Measurements from ENCODE around the gene ZNF423.
"Not testable (repeated sequence)": the region's sequence is repeated elsewhere in the genome, so short reads cannot be mapped to it uniquely, and the experiment has no call there.

Gene ZNF423

DNA sequence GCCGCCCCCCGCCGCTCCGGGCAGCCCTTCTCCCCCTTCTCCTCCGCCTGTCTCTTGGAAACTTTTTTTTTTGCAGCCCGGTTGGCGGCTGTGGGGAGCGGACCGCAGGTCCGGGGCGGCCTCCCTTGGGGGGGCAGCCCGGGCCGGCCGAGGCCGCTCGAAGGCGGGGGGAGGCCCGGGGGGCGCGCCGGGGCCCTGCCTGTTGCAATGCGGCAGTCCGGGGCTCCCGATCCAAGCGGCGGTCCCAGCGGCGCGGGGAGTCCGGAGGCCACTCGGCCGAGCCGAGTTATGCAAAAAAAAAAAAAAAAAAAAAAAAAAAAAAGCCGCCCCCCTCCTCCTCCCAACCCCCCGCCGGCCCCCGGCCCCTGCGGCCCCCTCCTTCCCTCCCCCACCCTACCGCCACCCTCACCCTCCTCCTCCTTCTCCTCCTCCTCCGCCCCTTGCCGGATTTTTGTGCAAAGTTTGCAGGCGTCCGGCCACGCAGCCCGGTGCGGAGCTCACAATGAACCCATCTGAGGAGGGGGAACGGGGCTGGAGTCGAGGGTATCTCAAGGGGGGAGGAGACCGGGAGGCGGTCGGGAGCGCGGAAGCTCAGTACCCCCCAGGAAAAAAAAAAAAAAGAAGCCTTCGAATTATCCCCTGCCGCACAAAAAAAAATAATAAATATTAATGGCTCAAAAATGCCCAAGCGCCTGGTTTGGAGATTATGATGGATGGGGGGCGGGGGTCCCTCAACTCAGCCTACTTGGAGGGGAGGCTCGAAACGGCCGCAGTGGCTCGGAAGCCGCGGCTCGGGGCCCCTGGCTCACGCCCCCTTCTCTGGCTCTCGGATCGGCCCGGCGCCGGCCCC, at the start of gene ZNF423:
Gene ZNF423, minus strand, starts transcription at position 291 of the 850 bp plus-strand sequence. CDS start 338 bp downstream, outside the sequence.
- no peak for DNase-seq (ENCODE audit: low spot score)

DNA sequence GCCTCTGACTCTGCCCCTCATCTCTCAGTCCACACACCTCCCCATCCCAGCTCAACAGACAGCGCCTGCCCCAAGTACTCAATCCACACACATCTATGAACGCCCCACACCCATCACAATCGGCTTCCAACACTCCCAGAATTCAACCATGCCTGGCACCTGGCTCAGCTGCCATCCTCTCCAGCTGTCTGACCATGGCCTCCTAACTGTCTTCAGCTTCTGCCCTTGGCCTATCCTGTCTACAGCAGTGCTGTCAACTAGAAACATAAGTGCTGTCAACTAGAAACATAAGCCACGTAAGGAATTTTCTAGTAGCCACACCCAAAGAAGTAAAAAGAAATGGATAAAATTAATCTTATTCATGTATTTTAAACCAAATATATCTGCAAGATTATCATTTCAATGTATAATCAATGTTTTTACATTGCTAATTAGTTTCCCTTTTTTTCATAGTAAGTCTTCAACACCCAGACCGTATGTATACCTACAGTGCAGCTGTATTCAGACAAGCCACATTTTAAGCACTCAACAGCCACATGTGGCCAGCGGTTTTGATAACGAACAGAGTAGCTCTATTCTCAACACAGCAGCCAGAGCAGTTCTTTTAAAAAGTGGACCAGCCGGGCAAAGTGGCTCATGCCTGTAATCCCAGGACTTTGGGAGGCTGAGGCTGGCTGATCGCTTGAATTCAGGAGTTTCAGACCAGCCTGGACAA, 48.6 kb upstream of the ZNF423 start:
- no peak for DNase-seq (ENCODE audit: low spot score)

DNA sequence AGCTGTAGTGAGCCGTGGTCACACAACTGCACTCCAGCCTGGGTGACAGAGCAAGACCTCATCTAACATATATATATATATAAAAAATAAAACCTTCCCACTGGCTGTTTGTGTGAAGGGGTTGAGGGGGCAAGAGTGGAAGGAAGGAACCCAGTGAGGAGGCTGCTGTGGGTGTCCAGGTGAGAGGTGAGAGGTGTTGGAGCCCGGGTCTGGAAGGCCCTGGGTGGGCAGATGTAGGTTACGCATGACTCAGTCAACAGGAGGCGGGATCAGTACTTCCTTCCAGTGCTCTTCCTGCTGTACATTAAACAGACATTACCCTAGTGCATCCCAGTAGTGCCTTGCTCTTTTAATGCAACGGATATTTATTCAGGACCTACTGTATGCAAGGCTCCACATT, 47.0 kb upstream of the ZNF423 start:
- no peak for DNase-seq (ENCODE audit: low spot score)

DNA sequence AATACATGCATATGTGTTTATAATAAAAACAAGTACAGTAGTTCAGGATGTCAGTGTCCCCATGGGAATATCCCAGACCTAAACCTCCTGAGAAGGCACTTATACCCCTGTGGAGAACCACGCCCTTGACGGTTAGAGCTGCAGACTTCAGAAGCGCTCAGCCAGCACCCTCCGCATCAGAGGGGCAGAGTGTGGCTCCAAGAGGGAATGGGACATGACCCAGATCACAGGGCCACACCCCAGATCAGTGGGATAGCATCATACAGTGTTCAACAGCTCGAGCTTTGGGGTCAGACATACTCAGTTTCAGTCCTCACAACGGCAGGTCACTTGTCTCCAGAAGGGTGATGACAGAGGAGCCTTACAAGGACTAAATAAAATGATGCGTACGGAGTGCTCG, 45.8 kb upstream of the ZNF423 start:
- no peak for DNase-seq (ENCODE audit: low spot score)

DNA sequence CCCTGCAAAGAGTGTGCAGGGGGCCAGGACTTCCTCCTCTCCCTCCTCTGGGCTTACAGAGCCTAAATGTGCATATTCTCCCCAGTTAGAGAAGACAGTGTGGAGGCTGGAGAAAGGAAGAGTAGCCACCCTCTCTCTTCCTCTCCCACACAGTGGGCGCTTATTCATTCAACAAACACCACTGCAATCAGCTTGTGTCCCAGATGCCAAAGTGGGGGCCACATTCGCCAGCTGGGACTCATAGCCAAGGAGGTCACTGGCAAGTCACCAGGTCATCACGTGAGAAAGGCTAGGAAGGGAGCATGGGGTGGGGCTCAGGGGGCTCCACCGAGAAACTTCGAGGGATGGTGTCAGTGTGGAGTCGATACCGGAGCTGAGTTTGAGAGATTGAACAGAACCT, 45.0 kb upstream of the ZNF423 start:
- DNase-seq (ENCODE audit: low spot score): no peak

DNA sequence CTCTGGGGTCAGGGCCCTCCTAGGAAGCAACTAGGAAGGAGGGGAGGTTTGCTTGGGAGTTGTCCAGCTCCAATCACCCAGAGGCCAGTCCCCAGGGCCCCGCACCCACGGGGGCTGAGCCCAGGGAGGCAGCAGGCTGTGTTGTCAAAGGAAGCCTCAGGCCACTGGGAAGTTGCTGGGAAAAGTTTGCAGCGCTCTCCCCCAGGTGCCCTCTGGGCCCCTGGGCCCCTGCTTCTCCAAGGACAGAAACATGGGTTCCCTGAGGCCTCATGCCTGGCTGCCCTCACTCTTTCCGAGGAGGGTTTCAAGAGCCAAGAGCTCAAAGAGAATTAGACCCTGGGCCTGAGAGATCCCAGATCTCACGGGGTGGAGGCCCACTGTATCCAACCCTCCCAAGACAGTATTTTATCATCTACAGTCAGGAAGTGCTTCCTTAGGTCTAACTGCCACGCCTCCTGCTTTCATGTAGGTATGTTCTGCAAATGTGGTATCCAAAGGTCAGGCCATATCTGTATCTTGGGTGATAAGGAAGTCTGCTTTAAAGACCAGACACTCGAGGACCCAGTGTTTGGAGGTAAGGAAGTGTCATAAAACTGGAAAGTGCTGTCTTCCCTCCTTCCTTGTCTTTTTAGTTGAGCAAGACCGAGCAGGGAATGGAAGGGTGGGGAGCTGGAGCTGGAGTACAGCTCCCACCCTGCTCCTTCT, 44.2 kb upstream of the ZNF423 start:
- DNase-seq (ENCODE audit: low spot score): no peak

DNA sequence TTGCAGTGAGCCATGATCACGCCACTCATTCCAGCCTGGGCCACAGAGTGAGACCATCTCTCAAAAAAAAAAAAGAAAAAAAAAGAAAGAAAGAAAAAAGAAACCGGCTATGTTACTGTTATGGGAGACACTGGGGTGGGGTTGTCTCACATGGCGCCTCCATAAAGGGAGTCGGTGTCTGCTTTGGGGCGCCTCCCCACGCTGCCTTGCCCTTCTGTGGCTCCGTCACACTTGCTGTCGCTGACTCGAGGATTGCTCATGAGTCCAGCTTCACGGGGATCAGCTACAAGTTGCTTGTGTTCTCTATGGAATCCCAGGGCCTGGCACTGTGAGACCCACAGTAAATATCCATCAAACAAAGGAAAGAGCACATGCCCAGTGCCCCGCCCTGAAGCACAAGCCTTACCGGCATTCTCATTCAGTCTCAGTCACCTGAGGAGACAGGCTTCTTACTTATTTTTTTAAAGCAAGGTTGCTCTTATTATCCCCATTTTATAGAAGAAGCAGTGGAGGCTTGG, 40.6 kb upstream of the ZNF423 start:
- DNase-seq (ENCODE audit: low spot score): no peak

DNA sequence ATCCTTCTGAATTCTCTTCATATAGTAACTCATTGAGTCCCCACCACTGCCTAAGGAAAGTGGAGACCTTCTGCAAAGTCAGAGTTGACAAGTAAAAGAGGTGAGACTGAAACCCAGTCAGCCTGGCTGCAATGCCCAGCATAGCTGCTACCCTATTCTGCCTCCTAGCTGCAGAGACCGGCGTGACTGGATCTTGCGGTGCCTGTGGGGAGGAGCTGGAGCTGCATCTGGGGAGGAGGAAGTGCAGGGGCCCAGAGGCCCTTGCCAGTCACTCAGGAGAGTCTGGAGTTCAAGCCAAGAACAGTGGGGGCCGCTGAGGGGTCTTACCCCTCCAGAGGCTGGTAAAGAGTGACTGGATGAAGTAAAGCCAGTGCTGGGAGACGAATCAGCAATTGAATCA, 35.0 kb upstream of the ZNF423 start:
- peak; percentile 40 for DNase-seq (ENCODE audit: low spot score)

DNA sequence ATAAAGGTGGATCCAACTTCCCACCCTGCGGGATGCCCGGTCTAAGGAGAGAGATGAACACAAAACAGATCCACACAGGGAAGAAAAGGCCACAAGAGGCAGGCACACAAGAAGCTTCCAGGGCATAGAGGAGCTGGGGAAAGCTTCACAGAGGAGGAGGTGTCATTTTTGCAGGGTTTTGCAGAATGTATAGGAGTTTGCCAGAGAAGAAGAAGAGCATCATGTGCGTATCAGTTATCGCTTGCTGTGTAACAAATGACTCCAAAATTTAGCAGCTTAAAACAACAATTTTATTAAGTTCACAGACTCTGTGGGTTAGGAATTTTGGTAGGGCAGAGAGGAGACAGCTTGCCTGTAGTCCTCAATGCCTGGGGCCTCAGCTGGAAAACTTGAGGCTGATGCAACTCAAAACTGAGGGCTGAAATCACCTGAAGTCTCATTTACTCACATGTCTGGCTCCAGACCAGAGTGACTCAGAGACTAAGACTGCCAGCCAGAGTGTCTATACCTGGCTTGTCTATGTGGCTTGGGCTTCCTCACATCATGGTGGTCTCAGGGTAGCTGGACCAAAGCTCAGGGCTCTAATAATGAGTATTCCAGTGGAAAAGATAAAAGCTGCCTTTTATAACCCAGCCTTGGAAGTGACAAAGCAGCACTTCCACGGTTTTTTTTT, 33.9 kb upstream of the ZNF423 start:
- no peak for DNase-seq (ENCODE audit: low spot score)

DNA sequence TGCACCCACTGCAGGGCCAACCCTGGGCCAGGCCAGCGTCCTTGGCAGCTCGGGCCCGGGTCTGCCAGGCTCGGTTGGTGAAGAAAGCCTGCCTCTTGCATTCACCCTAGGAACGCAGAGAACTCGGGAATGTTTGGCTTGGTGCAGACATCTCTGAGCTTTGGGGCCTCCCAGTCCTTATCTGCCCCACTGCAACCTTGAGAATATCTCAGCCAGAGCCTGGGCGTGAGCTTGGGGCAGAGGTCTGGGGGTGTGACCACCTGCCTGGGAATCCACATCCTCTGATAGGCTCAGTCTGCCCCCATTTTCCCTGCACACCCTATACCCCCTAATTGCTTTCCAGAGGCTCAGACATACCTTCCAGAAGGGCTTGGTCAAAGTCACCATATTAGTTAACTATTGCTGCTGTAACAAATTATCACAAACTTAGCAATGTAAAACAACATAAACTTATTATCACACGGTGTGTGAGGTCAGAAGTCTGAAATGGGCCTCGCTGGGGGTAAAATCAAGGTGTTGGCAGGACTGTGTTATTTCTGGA, 30.7 kb upstream of the ZNF423 start:
- no peak for DNase-seq (ENCODE audit: low spot score)

DNA sequence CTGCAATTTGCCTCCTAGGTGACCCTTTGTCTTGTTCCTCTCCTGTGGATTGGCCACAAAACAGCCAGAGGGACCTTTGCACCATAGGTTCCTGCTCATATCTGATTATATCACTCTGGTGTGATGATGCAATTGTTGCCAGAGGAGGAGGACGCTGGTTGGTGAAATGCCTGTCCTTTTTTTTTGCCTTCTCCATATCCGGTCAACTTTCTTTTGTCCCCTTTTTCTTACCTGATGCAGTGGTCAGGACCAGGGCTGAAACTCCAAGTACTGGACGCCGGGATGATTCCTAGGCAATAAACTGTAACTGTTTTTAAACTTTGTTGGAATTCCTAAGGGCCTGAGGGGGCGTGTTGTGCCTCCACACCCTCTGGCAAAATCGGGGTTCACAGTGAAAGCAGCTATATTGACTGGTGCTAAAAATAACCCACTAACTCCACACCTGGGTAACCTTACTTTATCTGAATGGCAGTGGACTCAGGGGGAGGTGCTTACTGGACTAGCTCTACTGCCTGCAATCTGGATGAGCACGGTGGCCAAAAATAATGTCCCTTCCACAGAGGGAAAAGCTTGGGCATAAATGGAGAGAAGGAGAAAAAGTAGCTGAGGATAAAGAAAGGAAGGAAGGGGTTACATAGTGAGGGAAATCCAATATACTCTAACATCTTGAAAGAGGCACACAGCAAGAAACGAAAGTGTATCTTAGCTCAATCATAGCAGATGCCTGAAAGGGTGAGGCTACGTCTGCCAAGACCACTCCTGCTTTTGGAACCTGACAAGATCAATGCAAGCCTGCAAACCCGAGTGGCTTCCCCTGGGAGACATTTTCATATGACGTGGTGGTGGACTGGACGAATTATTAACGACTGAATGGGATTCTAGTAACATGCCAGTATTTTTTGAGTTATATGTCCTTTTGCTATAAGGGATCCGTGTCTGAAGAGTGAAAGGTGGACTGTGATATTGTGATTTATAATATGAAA, 28.4 kb upstream of the ZNF423 start:
- DNase-seq (ENCODE audit: low spot score): no peak

DNA sequence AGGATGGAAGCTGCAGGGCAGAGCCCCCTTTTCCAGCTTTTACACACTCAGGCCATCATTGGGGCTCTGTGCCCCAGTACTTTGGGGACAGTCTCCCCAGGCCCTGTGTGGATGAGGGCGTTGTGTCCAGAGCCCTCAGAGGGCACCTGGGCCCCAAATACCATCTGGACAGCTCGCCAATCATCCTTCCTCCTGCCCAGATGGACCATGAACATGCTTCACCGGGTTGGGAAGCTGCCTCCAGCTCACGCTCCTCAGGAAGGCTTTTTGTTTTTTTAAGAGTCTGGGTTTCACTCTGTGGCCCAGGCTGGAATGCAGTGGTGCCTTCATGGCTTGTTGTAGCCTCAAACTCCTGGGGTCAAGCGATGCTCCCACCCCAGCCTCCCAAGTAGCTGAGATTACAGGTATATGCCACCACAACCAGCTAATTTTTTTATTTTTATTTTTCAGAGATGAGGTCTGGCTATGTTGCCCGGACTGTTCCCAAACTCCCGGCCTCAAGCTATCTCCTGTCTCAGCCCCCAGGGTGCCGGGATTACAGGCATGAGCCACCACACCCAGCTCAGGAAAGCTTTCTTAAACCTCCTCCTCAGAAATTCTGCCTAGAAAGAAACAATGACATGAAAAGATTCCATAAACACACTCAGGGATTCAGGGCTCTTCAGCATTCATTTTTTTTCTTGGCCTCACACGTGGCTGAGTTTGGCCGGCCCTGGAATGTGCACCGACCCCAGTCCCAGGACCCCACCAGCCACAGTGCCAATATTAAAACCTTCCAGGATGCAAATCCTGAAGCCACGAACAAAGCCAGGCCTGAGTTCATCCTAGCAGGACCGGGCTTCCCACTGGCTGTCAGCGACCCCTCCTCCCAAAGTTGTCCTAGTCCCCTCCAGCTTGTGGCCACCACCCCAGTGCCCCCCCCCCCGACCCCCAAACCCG, 27.4 kb upstream of the ZNF423 start:
- DNase-seq (ENCODE audit: low spot score): no peak

DNA sequence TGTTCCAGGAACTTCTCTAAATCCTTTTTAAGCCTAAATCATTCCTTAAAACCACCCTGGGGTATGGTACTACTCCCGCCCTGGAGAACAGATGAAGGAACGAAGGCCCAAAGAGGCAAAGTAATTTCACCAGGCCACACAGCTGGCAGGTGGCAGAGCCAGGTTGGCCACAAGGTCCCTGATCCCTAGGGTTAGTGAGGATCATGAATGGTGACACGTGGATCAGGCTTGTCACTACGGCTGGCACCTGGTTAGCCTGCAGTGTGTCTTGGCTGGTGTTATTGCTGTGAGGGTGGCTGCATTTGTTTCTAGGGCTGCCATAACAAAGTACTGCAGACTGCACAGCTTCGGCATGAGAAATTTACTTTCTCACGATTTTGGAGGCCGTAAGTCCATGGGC, 26.0 kb upstream of the ZNF423 start:
- DNase-seq (ENCODE audit: low spot score): no peak

DNA sequence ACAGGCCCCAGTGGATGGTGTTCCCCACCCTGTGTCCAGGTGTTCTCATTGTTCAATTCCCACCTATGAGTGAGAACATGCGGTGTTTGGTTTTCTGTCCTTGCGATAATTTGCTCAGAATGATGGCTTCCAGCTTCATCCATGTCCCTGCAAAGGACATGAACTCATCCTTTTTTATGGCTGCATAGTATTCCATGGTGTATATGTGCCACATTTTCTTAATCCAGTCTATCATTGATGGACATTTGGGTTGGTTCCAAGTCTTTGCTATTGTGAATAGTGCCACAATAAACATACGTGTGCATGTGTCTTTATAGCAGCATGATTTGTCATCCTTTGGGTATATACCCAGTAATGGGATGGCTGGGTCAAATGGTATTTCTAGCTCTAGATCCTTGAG, 22.6 kb upstream of the ZNF423 start:
- not testable (repeated sequence) for DNase-seq (ENCODE audit: low spot score)

DNA sequence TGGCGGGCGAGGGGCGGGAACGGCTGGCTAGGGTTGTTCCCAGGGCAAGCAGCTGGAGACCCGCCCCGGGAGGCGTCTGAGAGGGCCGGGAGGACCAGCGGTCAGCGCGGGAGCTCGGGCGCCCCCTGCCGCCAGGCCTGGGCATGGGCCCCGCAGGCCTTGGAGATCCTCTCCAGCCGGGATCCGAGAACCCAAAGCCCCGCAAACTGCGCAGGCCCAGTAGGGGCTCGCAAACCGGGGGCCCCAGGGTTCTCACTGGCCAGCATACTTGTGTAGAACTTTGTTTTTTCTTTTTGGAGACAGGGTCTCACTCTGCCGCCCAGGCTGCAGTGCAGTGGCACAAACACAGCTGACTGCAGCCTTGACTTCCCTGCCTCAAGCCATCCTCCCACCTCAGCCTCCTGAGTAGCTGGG, 20.8 kb upstream of the ZNF423 start:
- peak; percentile 27 for DNase-seq (ENCODE audit: low spot score)

DNA sequence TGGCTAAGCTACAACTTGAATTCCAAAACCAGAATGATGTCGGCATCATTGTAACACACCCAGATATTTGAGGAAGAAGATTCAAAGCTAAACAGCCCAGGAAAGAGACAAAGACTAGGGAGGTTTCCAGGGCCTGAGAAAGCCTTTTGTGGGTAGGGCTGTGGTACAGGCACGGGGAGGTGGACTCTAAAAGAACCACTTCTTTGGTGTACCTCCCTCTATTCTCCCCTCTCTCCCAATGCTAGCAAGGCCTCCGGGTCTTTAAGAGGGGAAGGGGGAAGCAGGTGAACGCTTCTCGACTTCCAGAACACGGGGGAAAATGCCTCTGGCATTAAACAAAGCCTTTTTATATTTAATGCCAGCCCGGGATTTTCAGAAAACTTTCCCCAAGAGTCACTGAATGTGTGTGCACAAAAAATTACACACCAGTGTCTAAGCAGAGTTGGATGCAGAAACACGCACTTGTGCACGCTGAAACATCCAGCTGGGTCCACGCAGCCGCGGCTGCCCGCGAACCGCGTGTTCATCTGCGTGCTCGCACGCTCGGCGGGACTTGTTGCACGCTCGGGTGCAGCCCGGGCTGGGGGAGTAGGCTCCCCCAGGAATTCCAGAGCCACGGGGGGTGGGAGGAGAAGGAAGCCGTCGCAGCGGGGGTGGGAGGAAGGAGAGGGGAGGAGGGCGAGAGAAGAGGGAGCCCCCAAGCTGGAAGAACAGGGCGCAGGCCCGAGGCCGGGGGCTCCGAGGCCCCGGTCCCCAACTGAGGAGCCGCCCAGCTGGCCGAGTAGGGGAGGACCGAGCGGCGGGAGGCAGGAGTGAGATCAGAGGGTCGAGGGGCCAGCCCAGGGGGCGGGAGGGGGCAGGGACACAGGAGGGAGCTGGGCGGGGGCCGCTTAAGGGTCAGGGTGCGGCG, 20.1 kb upstream of the ZNF423 start:
- DNase-seq (ENCODE audit: low spot score): no peak

DNA sequence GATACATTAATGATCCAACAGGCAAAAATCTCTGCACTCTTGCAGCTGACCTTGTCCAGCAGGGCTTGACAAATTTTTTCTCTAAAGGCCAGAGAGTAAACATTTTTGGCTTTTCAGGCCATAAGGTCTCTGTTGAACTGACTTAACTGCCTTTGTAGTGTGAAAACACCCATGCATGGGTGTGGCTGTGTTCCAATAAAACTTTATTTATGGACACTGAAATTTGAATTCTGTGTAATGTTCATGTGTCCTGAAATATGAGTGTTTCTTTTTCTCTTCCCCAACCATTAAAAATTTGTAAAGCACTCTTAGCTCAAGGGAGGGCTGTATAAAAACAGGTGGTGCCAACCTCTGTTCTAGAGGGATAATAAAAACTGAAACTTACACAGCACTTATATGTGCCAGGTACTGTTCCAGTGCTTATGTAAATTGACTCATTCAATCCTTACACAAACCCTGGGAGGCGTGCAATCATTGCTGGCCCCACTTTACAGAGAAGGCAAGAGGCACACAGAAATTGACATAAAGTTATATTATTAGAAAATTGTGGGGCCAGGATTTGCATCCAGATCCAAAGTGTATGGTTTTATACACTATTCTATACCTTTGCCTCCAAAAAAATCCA, 18.8 kb upstream of the ZNF423 start:
- no peak for DNase-seq (ENCODE audit: low spot score)

DNA sequence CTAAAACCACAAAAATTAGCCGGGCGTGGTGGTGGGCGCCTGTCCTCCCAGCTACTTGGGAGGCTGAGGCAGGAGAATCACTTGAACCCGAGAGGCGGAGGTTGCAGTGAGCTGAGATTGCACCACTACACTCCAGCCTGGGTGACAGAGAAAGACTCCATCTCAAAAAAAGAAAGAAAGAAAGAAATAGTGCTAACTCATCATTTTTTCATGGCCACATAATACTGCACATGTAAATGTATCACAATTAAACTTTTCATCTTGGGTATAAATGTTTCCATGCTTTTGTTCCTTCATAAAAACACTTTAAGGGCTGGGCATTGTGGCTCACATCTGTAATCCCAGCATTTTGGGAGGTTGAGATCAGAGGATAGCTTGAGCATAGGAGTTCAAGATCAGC, 15.9 kb upstream of the ZNF423 start:
- DNase-seq (ENCODE audit: low spot score): not testable (repeated sequence)
